HG03571 (cell line): ENCODE results near the gene ZDHHC24.
"Not testable (repeated sequence)": the region's sequence is repeated elsewhere in the genome, so short reads cannot be mapped to it uniquely, and the experiment has no call there.

Source experiments
- ATAC-seq: cut with Tn5 transposase; IDR thresholded peaks from one replicate; pipeline ENCODE4 v1.9.1; 2021; ENCODE audit not compliant: unreplicated experiment

ZDHHC24 gene, protein sequence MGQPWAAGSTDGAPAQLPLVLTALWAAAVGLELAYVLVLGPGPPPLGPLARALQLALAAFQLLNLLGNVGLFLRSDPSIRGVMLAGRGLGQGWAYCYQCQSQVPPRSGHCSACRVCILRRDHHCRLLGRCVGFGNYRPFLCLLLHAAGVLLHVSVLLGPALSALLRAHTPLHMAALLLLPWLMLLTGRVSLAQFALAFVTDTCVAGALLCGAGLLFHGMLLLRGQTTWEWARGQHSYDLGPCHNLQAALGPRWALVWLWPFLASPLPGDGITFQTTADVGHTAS

GRCh38 chr11:66545701-66546367, at the start of gene ZDHHC24:
TSS of gene ZDHHC24 (minus strand) at chr11:66546048. CDS start at chr11:66546003, 45 bp downstream.
- peak; percentile 82 for ATAC-seq

DNA sequence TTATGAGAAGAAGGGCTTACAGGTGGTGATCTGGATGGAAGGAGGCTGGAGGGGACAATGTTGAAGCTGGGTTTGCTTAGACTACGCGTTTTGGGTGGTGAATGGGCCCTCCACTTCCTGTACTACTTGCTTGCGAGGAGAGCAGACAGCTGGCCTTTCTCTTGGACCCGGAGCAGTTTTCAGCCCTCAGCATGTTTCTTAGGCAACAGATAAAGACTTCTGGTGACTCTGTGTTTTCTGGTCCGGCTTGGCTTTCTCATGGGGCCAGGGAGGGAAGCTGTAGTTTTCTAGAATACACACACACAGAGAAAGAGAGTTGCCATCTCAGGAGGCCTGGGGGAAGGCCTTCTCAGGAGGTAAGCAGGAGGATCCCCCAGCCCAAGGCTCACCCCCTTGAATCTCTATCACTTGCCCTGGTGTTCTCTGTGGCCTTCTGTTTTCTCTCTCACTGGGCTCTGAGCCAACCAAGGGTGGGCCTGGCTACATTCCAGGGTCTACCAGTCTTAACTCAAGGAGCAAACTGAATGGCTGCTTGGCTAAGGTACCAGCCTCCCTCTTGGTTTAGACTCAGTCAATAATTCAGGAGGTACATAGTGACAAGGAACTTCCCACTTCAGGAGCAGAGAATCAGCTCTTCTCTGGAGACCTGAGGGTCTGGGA, 49.5 kb upstream of the ZDHHC24 start:
- ATAC-seq, result no peak

- no peak for ATAC-seq
Measured at GRCh38 chr11:66593650-66594049, 47.8 kb upstream of the ZDHHC24 start.

DNA sequence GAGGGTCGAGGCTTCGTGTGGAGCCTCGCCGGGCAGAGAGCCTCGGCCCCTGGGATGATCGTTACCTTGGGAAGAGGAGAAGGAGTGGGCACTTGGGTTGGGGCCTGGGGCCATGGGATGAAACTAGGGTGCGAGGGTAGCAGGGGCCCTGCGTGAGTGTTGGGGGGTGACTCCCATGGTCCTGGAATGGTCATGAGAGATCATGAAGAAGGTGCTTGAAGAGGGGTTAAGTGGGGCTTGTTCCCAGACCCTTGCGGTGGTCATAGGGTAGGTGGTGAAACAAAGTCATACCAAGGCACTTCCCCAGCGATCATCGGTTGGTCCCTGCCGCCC, 47.4 kb upstream of the ZDHHC24 start:
- ATAC-seq, result peak; percentile 4

- ATAC-seq, result peak; percentile 88
Measured at GRCh38 chr11:66592457-66593302, 46.8 kb upstream of the ZDHHC24 start, which contains the start of the genes CCDC87 and CCS. TSS of gene CCDC87 (minus strand) at chr11:66593063. CDS start at chr11:66593015, 48 bp downstream. TSS of gene CCS (plus strand) at chr11:66593185. CDS start at chr11:66593262, 77 bp downstream.

DNA sequence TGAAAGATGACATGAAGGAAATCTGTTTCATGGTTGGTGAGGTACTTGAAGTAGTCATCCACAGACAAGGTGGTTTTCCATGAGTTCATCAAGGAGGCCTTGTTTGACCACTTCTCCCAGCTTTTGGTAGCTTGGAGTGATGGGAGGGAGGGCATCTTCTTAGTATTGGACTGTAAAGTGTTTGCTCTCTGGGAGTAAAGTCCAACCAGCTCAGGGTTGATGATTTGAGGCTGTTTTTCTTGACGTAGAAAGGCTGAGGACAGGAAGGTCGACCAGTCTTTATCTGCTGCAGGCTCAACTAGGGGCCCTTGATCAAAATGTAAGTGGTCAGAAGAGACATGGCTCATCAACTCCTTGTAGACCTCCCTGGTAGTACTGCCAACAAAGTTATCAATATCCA, 45.3 kb upstream of the ZDHHC24 start:
- no peak for ATAC-seq

DNA sequence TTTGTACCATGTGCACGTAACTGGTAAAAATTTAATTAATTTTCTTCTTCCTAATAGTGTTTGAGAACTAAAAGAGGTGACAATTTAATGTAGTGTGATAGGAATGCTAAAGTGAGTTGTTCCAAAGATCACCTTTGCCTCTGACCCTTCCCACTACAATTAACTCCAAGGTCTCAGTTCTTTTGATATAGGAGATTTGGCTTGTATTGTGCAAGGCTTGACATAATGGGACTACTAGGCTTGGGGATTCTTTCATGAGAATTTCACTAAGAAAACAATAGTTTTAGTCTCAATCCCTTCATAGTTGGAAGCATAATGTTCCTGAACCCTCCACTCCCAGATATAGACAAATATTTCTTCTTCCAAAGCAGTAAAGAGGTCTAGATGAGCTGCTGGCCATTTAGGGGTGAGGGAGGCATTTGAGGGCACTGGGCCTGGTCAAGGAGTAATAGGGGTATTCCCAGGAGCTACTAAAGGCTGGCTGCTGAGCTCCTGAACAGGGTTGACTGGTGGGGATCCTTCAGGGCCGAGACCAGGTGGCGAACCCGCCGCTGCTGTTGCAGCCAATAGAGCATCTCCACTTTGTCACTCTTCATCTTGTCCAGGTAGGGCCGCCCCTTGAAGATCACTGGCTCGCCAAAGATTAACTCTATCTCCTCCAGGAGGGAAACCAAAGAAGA, 44.3 kb upstream of the ZDHHC24 start:
- no peak for ATAC-seq

DNA sequence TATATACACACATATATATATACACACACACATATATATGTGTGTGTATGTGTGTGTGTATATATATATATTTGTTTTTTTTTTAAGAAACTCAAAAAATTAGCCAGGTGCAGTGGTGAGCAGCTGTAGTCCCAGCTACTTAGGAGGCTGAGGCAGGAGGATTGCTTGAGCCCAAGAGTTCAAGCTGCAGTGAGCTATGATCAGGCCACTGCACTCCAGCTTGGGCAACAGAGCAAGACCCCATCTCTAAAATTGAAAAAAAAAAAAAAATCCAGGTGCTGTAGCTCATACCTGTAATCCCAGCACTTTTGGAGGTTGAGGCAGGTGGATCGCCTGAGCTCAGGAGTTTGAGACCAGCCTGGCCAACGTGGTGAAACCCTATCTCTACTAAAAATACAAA, 43.5 kb upstream of the ZDHHC24 start:
- ATAC-seq, result not testable (repeated sequence)

GRCh38 chr11:66586136-66586535, 40.3 kb upstream of the ZDHHC24 start:
- ATAC-seq, result no peak

GRCh38 chr11:66585447-66585846, 39.6 kb upstream of the ZDHHC24 start:
- ATAC-seq, result not testable (repeated sequence)

- ATAC-seq, result not testable (repeated sequence)
Measured at GRCh38 chr11:66582565-66583147, 36.8 kb upstream of the ZDHHC24 start.

DNA sequence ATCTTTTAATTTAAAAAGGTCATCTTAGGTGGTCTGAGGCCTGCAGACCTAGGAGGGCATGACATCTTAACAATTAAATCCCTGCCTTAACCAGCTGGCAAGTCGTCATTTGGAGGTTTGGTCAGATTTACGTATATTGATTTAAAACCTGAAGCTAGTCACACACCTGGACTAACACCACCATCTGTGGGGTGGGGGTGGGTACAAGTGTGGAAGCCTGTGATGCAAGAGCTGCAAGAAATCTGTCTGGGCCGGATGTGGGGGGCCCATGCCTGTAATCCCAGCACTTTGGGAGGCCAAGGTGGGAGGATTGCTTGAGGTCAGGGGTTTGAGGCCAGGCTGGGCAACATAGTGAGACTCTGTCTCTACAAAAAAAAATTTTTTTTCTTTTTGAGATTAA, 35.4 kb upstream of the ZDHHC24 start:
- ATAC-seq, result no peak

GRCh38 chr11:66580803-66581202, 35.0 kb upstream of the ZDHHC24 start:
- ATAC-seq, result no peak

DNA sequence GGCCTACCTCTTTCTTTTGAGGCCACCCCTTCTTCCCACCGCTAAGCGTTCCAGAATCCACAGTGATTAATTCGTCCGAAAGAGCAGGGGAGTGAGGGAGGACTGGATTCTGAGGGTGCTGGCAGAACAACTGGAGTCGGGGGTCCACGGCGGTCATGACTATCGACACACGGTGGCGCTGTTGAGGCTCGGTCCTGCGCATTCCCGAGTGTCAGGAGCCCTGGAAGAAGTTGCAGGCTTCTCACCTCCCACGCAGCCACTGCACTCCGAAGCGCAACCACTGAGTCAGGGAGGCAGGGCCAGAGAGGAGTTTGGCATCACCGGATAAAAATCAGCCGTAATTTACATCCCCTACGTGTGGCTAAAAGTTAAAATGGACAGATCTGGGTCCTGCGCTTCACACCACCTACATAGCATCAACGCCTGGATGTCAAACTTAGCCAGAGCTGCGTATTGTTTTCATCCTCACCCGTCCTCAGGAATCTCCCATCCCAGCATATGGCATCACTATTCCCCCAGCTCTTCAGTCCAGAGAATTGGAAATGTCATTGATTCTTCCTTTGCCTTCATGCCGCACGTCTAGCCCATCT, 33.3 kb upstream of the ZDHHC24 start:
- no peak for ATAC-seq

DNA sequence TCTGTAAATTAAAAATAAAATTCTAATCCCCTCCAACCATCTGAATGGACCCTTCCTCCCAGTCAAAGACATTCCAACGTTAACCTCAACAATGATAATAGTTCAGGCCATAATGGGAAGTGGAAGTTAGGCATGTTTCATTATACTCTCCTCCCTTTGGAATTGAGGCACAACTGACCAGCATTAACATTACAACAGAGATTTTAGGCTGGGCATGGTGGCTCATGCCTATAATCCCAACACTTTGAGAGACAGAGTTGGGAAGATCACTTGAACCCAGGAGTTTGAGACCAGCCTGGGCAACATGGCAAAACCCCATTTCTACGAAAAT, 25.0 kb upstream of the ZDHHC24 start:
- ATAC-seq, result no peak

- no peak for ATAC-seq
Measured at GRCh38 chr11:66570079-66570849, 24.4 kb upstream of the ZDHHC24 start.

- ATAC-seq, result no peak
Measured at GRCh38 chr11:66569076-66569475, 23.2 kb upstream of the ZDHHC24 start.

DNA sequence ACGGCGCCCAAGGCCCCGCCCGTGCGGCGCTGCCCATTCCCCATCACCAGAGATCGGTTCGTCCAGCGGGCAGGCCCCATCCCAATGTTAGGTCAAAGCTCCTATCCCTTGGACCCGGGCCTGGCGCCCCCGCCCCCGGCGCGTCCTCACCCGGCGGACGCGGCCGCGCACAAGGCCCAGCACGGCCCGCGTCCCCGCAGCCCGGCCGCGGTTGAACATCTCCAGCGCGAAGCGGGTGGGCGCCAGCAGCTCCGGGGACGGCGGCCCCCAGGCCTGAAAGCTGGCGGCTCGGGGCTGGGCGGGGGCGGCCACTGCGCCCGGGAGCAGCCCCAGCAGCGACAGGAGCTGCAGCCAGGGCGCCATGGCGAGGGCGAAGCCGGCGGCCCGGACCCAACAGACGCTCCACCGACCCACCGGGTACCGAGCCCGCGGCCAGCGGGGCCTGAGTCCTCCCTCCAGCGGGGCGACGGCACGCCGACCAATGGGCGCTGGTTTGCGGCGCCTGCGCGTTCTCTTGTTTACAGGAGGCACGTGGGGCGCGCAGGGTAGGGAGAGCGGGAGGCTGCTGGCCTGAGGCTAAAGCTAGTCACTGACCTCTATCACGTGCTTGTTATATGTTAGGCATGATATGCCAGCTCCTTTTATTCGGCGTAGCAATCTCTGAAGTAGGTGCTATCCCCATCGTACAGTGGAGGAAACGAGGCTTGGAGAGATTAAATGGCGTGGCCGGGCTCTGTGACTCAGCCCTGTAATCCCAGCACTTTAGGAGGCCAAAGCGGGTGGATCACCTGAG, 22.5 kb upstream of the ZDHHC24 start, which contains the start of gene CTSF:
CTSF (minus strand) TSS at position 483 of the 793 bp plus-strand sequence; CDS start at position 363, 120 bp downstream.
- ATAC-seq, result no peak
